Hypothalamus (tissue), 51 donors: ENCODE data around the gene FHOD3.

Experiments
- DNase-seq, 51 donors: peaks; one replicate each; lab custom pipeline; 2025; lab: John Stamatoyannopoulos, UW

The FHOD3 gene

GRCh38 chr18:36297417-36298125 is at the start of gene FHOD3:
Gene FHOD3, plus strand, starts transcription at chr18:36297713. Its CDS starts 123 bp downstream, at chr18:36297836.
- DNase-seq: peak in 42 of 51 donors; percentile 11 to 74 (median 49)

DNA sequence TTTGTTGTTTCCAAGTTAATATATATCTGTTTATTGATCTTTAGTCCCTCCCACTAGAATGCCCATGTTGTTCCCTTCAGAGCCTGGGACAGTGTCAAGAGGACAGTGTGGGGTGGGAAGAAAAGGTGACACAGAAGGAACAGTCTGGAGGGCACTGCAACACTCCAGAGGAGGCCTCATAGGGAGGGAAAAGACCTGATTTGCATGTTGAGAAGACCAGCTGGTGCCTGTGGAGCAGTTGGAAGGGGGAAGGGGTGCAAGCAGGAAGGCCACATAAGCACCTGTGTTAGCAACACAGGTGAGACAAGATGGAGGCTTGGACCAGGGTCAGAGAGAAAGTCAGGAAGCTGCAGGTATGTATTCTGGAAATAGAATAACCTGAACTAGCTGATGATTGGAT is 48.1 kb upstream of the FHOD3 start:
- DNase-seq: no peak

DNA sequence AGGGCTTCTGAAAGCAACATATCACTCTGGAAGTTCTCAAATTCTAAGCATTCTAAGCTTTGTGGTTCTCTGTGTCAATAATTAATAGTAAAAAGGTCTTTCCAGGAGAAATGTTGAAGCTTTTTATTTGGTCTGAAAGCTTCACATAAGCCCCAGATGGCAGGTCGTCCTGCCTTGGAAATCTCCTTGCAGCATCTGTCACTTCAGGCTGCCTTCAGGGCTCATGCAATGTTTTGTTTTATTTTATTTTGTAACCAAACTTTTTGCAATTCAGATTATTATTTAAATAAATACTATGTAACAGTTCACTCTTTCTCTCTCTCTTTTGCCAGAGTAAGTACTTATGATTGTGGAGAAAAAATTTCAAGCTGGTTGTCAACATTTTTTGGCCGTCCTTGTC is 46.7 kb upstream of the FHOD3 start:
- DNase-seq: no peak

DNA sequence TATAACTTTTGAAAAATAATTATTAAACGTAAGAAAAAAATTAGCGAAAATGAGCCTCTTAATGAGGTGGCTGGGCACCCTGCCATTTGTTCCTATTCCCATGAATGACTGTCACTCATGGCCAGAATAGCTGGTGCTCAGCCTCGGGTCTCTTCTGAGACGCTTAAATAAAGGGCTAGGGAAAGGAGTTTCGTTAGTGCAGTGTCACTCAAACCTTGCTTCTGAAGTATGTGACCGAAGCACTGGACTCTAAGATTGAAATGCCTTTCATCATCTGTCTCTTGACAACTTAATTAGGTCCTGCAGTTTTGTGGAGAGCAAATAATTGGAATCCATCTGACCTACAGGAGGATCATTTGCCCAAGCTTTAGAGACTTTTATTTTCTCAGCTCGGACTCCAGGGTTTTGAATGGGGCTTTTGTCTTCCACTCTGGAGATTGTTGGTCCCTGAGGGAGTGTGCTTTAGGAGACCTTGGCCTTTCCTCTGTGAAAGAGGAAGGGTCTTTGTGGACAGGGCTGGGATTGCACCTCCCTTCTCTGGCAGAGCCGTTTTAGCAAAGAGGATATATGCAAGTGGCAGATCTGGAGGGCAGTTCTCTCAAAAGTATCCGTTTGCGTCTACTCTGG is 42.3 kb upstream of the FHOD3 start:
- no peak for DNase-seq

DNA sequence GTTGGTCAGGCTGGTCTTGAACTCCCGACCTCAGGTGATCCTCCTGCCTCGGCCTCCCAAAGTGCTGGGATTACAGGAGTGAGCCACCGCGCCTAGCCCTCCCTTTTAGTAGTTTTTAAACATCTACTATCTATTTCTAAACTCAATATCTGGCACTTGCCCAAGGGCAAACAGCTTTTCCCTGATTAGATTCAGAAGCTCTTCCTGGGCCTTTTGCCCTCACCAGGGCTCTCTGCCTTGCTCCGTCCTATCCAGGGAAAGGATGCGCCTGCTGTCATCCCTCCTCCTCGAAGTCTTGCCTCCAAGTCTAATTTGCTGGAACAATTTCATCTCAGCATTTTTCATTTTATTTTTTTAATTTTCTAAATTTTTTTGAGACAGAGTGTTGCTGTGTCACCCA is 41.4 kb upstream of the FHOD3 start:
- DNase-seq: no peak

- no peak for DNase-seq
Observed at GRCh38 chr18:36262971-36263370, 34.5 kb upstream of the FHOD3 start.

- DNase-seq: no peak
Observed at GRCh38 chr18:36264283-36264682, 33.2 kb upstream of the FHOD3 start.

DNA sequence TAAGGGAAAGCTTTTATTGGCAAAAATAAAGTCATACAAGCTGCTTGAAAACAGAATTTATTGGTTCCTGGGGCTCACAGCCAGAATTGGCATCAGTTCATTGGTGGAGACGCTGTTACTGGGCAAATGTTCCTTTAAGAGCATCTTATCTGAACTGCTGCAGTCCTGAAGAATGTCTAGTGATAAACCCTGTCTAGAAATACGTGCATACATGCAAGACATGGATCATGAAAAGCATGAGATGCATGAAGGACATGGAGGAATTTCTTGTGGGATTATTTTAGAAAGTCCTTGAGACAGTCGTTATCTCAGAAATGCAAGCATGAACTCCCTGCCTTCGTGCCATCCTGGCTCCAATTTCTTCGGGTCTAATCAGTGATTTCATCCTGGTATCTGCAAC is 32.5 kb upstream of the FHOD3 start:
- DNase-seq: no peak

DNA sequence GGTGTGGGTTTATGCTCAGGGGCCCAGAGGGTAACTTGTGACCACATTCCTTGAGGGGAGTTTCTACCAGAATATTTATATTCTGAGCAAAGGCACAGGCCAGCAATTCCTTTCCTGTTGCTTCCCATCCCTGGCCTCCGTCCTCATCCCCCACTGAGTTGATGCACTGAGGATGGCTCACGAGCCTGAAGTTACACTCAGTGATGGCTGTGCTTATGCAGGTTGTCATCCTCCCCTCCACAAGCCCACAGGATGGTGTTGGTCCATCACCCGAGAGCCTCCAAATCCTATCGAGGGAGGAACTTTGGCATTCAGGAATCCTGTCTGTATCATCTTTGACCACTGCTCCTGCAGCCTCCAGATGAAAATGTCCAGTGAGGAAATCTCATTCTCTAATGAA is 28.4 kb upstream of the FHOD3 start:
- no peak for DNase-seq

- DNase-seq: no peak
Observed at GRCh38 chr18:36271153-36271552, 26.4 kb upstream of the FHOD3 start.

- DNase-seq: no peak
Observed at GRCh38 chr18:36273347-36273746, 24.2 kb upstream of the FHOD3 start.

- DNase-seq: no peak
Observed at GRCh38 chr18:36274083-36274715, 23.3 kb upstream of the FHOD3 start.

DNA sequence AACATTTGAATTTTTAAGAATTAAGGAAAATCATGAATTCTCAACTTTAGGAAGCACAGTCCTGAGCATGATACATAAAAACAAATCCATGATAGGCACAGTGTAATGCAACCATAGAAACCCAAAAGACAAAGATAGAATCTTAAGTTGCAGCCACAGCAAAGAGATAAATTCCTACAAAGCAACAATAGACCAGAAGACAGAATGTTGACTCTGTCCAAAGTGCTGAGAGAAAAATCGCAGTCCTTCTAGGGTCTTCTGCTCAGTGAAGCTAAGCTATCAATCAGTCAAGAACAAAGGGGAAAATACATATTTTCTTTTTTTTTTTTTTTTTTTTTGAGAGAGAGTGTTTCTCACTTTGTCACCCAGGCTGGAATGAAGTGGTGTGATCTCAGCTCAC is 22.0 kb upstream of the FHOD3 start:
- DNase-seq: no peak

DNA sequence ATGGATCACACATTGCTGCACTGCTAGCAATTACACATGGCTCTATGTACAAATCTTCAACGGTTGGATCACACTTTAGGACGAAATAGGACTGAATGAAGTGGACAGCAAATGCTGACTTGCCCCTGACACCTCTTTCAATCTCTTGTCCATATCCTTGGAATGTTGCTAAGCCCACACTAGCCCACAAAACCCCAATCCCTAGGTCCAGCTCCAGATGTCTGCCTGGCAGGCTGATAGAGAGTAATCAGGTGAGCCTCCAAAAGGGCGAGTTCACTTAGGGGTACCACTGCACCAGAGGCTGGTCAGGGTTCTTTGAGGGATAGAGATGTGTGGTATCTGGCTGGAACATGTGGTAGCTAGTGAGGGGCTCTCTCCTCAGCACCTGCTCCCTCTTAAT is 18.5 kb upstream of the FHOD3 start:
- DNase-seq: no peak

DNA sequence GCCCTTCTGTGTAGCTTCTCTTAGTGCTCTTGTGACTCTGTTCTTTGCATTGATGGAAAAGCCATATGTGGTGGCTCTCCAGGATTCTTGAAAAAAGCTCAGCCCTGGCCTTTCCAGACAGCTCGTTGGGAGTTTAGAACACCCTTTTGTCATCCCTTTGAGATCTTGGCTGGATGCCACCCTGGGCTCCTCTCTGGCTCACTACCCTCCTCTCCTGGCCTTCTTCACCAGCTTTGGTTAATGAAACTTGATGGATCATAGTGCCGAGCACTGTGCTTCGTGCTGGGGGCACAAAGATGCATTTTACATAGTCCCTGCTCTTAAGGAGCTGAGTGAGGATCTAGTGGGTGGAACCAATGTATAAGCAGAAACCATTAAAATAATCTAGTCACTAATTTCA is 15.6 kb upstream of the FHOD3 start:
- no peak for DNase-seq

DNA sequence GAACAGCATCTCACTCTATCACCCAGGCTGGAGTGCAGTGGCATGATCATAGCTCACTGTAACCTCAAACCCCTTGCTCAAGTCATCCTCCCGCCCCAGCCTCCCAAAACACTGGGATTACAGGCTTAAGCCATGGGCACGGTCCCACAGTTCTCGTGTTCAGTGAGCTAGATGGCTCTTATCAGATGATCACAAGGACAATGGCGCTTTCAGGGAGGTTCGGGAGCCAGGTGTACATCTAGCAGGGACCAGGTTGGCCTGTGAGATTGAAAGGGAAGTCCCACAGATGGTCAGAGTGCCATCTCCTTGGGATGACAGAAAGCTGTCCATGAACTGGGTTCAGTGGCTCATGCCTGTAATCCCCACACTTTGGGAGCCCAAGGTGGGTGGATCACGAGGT is 14.1 kb upstream of the FHOD3 start:
- DNase-seq: no peak

DNA sequence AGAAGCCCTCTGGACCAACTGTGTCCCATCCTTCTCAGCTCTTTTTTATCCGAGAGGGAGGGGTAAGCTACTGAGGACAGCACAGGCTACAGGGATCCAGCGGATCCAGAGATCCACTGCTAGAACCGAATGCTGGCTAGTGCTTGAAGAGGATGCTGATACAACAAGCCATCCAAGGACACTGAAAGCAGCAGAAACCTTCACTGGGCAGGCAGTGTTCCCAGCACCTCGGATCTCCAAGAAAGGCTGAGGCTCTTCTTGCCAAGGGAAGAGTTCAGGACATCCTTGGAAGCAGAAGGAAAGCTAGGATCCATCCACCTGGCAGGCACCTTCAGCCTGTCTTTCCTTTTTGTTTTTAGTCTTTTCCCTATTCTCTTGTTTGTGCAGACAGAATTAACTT is 13.2 kb upstream of the FHOD3 start:
- DNase-seq: peak in 1 of 51 donors; percentile 58

DNA sequence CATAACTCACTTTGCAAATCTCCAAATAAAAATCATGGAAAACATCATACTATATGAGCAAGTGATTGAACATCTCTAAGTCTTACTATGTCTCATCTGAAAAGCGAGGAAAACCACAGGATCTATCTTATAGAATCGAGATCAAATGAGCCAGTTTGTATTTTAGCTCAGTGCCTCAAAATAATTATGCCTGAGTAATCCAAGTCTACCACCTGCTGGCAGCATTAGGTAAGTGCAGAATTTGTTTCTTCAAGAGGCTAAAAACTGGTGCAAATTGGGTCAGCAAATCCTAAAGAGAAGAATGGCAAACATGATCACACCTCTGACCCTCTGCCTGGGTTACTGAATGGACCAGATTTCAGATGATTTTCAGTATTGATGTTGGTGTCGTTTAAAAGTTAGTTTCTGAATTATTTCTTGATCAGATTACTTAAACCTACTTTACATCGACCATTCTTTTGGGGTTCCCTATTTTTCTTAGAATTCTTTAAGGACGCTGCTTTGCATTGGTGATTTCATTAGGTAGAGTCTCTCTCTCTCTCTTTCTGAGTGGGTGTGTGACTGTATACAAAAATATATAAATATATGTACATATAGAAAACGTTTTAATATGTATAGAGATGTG is 12.7 kb upstream of the FHOD3 start:
- peak in 15 of 51 donors; percentile 2 to 63 (median 23) for DNase-seq

GRCh38 chr18:36287653-36288052 is 9.9 kb upstream of the FHOD3 start:
- DNase-seq: no peak

DNA sequence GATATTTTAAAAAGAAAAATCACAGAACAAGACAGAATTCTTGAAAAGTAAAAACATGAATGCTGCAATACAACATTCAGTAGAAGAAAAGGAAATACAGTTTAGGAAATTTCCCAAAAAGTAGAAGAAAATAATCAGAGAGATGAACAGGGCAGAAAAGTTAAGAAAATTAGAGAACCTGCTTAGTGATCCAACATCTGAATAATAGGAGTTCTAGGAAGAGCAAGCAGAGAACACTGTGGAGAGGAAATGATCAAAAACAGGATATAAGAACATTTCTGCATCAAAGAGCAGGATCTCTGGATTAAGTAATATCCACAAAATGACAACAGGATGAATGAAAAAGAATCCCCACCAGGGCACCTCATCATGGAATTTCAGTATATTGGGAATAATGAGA is 8.8 kb upstream of the FHOD3 start:
- DNase-seq: no peak

DNA sequence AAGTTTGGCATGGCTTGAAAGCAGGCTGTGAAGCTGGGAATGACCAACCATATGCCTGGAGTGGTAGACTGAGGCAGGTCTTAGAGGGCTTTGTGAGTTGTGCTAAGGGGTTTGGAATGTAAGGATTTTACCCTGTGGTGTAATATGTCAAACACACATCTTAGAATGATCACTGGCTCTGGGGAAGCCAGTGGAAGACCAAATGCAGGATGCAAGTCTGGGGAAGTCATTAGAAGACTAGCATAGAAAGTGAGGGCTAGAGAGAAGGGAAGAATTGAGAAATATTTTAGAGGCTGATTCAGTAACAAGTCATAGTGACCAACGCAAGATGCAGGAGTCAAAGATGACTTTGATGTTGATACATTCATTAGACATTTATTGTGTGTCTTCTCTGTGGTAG is 3.5 kb upstream of the FHOD3 start:
- DNase-seq: no peak

GRCh38 chr18:36295214-36295613 is 2.3 kb upstream of the FHOD3 start:
- no peak for DNase-seq
